ENCODE measurements around the gene MEGF8. TPM values are rescaled to one million over a fixed set of nuclear protein-coding genes. Genes with fewer than 3 reads are reported as not detected.

The MEGF8 gene
- total and polyA plus RNA-seq, 2 of the 8 experiments (the other 6 are each of a cell fraction or from before 2014, with no cell fraction given): 13.0 to 23.7 TPM

DNA sequence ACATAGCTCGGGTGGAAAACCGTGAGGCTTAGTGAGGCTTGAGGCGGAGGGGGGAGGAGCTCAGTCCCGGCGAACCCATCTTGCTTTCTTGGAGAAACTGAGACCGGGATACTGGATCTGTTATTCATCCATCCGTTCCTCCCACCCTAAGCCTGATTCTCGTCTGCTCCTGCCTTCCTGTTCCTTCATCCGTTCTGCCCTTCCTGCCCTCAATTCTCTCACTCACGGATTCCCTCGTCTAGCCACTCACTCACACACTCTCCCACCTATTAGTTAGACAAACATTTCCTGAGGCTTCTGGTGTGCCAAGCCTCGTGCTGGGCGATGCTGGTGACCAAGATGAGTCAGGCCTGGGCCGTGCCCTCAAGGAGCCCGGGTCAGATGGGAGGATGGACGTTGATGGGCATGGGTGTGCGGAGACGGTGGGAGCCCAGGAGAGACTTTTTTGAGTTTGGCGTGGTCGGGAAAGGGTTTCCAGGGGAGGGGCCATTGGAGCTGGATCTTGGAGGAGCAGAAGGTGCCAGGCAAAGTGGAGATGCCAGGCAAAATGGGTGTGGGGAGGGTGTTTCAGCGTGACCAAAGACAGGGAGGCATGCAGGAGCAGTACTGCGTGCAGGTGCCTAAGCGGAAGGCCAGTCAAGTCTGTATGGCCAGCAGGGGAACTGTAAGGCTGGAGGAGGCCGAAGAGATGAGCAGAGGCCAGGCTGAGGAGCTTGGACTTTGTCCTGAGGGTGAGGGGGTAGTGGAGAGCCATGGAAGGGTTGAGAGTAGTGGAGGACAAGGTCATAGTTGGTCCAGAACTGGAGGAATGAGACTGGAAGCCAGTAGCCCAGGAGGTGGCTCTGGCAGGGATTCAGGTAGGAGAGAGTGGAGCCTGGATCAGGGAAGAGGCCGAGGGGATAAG, 72.1 kb downstream of the MEGF8 start:
- POLR2A ChIA-PET (ENCODE audit: partially characterized antibody): interaction anchor here (0.6 to 7.7 kb wide), 13 partner anchors 9 to 1638 kb away, joined by 3 to 47 read pairs (median 3); partner anchors contain the start of genes CNFN and GSK3A
- Histone ChIP-seq H2BK5ac (ENCODE audit: low read depth, low read length) (peak overlapping the region; percentile 46; the same call in 1 of the 2 replicates), H3K18ac (ENCODE audit: extremely low read depth, low read length) (no peak overlapping the region; the same call in 1 of the 2 replicates), H4K5ac (ENCODE audit: insufficient read length, low read depth, low read length) (peak overlapping the region; percentile 49), H3K27ac (ENCODE audit: low read depth, low read length) (no peak overlapping the region), H3K4me1 (replicated peaks in 1 of 4; ENCODE audit: control insufficient read depth in 3 of 4, insufficient read depth in 4 of 4, low read length in 3 of 4) (peaks cover 7 to 12% (median 9%) of the 10 kb centered on the region in 4 experiments; a peak in 6 of 7 replicates), H3K9me3 (ENCODE audit: insufficient read depth in 2 of 2, low read depth in 1 of 2, low read length in 1 of 2) (no peaks in the 10 kb centered on the region), H2BK12ac (ENCODE audit: low read depth, low read length) (peak overlapping the region; percentile 60; the same call in 1 of the 2 replicates), H3K27me3 (replicated peaks in 1 of 4; ENCODE audit: control insufficient read depth in 3 of 4, extremely low read depth in 1 of 4, insufficient read depth in 3 of 4, low read length in 3 of 4) (peaks cover 0 to 3% (median 1%) of the 10 kb centered on the region in 4 experiments; a peak in 5 of 7 replicates), H2AK5ac (ENCODE audit: low read depth, low read length) (peak overlapping the region; percentile 19; the same call in 1 of the 2 replicates), H2BK20ac (ENCODE audit: low read length) (no peak overlapping the region), H3K4me2 (ENCODE audit: insufficient read depth in 1 of 2, low read depth in 2 of 2, low read length in 2 of 2) (peak overlapping the region; percentile 84 to 89), H2BK120ac (replicated peaks; ENCODE audit: low read depth, low read length) (no peak overlapping the region), H4K91ac (replicated peaks; ENCODE audit: insufficient read length, low read length) (peak overlapping the region; percentile 59), H3K79me2 (ENCODE audit: control insufficient read depth in 1 of 2, insufficient read depth in 2 of 2, low read length in 2 of 2) (peaks cover 0 to 6% of the 10 kb centered on the region in 2 experiments; a peak in 1 of 4 replicates), H2AFZ (ENCODE audit: low read length) (peak overlapping the region; percentile 87; the same call in 1 of the 2 replicates), H2BK15ac (ENCODE audit: low read length) (no peak overlapping the region; the same call in 1 of the 2 replicates), H3K36me3 (ENCODE audit: control insufficient read depth in 2 of 4, insufficient read depth in 4 of 4, low read length in 3 of 4) (no peaks in the 10 kb centered on the region), H3K56ac (replicated peaks; ENCODE audit: insufficient read length, low read depth, low read length) (peak overlapping the region; percentile 88), H3K9ac (replicated peaks in 1 of 4; ENCODE audit: extremely low read depth in 1 of 4, low read depth in 3 of 4, low read length in 3 of 4) (peak overlapping the region; percentile 54 to 93 (median 70)), H4K8ac (ENCODE audit: extremely low read depth, insufficient read depth, low read length) (no peak overlapping the region; the same call in none of the 2 replicates), H3K23ac (ENCODE audit: insufficient read length) (no peak overlapping the region), H3K4me3 (ENCODE audit: extremely low read depth in 1 of 4, insufficient read depth in 2 of 4, low read depth in 3 of 4, low read length in 4 of 4) (peak overlapping the region; percentile 81 to 89 (median 86)), H3K79me1 (ENCODE audit: low read depth, low read length) (peaks cover 7% of the 10 kb centered on the region), H4K20me1 (replicated peaks in 1 of 2; ENCODE audit: control insufficient read depth in 1 of 2, insufficient read depth in 2 of 2, low read length in 2 of 2) (peaks cover 0 to 15% of the 10 kb centered on the region in 2 experiments), H3K23me2 (ENCODE audit: low read depth, low read length) (peaks cover 17% of the 10 kb centered on the region; the same call in 1 of the 2 replicates), H3K4ac (replicated peaks; ENCODE audit: insufficient read length, low read depth, low read length) (peak overlapping the region; percentile 94), H3K14ac (ENCODE audit: insufficient read length) (no peak overlapping the region)
- TF ChIP-seq RNF2 (IDR thresholded peaks at IDR 0.05; ENCODE audit: borderline replicate concordance, low read depth, low read length, missing control alignments, poor library complexity, severe bottlenecking) (no peak), ASH2L (IDR thresholded peaks at IDR 0.05; ENCODE audit: low read length) (peak; percentile 14)
- CTCF ChIA-PET (ENCODE audit: partially characterized antibody): interaction anchor here (0.7 to 3.0 kb wide), 16 partner anchors 9 to 419 kb away, joined by 3 to 15 read pairs (median 3); no protein-coding TSS in a partner anchor
- 24% methylated on average over 25 of the region's 25 CpGs; no CpG with 5 or more reads in 1 of the 2 experiments for WGBS, 2 experiments (ENCODE audit: extremely low coverage in 1 of 2, insufficient coverage in 1 of 2, insufficient read length in 1 of 2, insufficient replicate concordance in 2 of 2, low coverage in 1 of 2, low lambda C conversion rate in 2 of 2, missing lambda C conversion rate in 1 of 2)
- no peak for FAIRE-seq
- DNase-seq (ENCODE audit: low read depth in 1 of 2, low spot score in 2 of 2): no peak
